ENCODE data around the gene OXSR1. TPM values are rescaled to one million over a fixed set of nuclear protein-coding genes. Genes with fewer than 3 reads are reported as not detected.

Gene OXSR1
- total RNA-seq, 4 donors from 2014 or later: 28.8 to 48.2 (median 37.6) TPM

DNA sequence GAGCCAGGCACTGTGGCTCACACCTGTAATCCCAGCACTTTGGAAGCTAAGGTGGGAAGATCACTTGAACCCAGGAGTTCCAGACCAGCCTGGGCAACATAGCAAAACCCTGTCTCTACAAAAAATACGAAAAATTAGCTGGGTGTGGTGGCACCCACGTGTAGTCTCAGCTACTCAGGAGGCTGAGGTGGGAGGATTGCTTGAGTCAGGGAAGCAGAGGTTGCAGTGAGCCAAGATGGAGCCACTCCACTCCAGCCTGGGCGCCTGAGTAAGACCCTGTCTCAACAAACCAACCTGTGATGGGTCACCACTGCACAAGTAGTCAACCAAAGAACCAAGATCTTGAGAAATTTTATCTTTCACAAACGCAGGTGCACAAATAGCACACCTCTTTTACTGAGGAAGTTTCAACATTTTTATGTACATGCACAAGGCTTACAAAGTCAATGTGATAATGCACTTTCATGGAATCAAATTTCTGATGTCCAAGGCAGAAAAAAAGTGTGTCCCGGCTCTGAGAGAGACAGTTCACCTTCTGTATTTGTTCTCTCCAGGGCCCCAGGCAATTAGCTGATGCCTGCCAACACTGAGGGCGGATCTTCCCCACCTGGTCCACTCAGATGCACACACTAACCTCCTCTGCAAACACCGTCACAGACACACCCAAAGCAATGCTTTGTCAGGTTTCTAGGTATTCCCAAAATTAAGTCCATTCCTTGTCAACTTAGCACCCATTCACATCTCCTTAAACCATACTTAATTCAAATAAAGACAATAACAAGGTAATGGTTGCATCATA is 40.8 kb upstream of the OXSR1 start:
- 52 to 59% methylated on average over 6 to 7 of the region's 7 CpGs for WGBS, 2 donors
- Histone ChIP-seq H3K9me3 (no peaks in the 10 kb centered on the region), H3K27ac (no peak overlapping the region), H3K4me1 (peaks cover 0 to 5% (median 0%) of the 10 kb centered on the region in 3 donors), H3K4me3 (no peak overlapping the region), H3K27me3 (no peaks in the 10 kb centered on the region), H3K36me3 (peaks cover 46 to 100% (median 67%) of the 10 kb centered on the region in 3 donors)
- intact Hi-C loops (cut with DNase I): no loop called here
- TF ChIP-seq POLR2A (IDR thresholded peaks at IDR 0.05): no peak
- TF ChIP-seq, protein P1, sequence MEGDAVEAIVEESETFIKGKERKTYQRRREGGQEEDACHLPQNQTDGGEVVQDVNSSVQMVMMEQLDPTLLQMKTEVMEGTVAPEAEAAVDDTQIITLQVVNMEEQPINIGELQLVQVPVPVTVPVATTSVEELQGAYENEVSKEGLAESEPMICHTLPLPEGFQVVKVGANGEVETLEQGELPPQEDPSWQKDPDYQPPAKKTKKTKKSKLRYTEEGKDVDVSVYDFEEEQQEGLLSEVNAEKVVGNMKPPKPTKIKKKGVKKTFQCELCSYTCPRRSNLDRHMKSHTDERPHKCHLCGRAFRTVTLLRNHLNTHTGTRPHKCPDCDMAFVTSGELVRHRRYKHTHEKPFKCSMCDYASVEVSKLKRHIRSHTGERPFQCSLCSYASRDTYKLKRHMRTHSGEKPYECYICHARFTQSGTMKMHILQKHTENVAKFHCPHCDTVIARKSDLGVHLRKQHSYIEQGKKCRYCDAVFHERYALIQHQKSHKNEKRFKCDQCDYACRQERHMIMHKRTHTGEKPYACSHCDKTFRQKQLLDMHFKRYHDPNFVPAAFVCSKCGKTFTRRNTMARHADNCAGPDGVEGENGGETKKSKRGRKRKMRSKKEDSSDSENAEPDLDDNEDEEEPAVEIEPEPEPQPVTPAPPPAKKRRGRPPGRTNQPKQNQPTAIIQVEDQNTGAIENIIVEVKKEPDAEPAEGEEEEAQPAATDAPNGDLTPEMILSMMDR (IDR thresholded peaks at IDR 0.05): no peak
- no peak for DNase-seq

GRCh38 chr3:38125305-38126120 is 39.8 kb upstream of the OXSR1 start:
- Histone ChIP-seq H3K4me3 (no peak overlapping the region), H3K4me1 (peaks cover 0 to 5% (median 0%) of the 10 kb centered on the region in 3 donors), H3K36me3 (peaks cover 45 to 100% (median 68%) of the 10 kb centered on the region in 3 donors), H3K27me3 (no peaks in the 10 kb centered on the region), H3K27ac (no peak overlapping the region), H3K9me3 (no peaks in the 10 kb centered on the region)
- no peak for DNase-seq
- WGBS, 2 donors: 88% methylated on average over 4 to 9 of the region's 11 CpGs
- intact Hi-C loops (cut with DNase I): no loop called here
- TF ChIP-seq, protein P1 (IDR thresholded peaks at IDR 0.05): no peak
- TF ChIP-seq POLR2A (IDR thresholded peaks at IDR 0.05): no peak

DNA sequence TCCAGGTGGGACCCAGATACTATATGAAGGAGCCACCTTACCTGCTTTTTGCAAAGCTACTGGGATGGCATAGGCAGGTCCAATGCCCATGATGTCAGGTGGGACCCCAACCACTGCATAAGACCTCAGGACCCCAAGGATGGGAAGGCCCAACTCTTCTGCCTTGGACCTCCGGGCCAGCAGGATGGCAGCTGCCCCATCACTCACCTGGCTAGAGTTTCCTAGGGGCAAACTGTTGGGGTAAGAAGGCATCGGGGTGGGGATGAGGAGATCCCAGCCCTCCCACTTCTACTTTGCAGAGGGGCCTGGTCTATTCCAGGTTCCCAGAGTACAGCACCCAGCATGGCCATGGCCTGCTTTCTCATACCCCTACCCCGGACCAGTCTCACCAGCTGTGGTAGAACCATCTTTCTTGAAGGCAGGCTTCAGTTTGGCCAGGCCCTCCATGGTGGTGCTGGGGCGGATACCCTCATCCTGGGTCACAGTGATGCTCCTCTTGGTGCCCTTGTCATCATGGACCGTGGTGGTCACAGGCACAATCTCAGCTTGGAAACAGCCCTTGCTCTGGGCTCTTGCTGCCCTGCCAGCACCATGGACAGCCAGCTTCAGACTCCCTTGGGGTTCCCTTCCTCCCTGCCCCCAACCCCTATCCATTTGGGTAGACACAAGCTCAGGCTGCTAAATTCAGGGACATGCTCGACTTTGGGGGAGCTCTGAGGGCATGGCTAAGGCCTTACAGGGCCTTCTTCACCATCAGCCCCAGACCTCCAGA is 39.0 kb upstream of the OXSR1 start:
- Histone ChIP-seq H3K27ac (no peak overlapping the region), H3K27me3 (no peaks in the 10 kb centered on the region), H3K9me3 (no peaks in the 10 kb centered on the region), H3K4me3 (no peak overlapping the region), H3K4me1 (peaks cover 0 to 5% (median 0%) of the 10 kb centered on the region in 3 donors), H3K36me3 (peaks cover 41 to 100% (median 62%) of the 10 kb centered on the region in 3 donors)
- TF ChIP-seq, protein P1 (IDR thresholded peaks at IDR 0.05): no peak
- TF ChIP-seq POLR2A (IDR thresholded peaks at IDR 0.05): no peak
- WGBS, 2 donors: 93% methylated on average over 3 to 4 of the region's 6 CpGs
- intact Hi-C loops (cut with DNase I): no loop called here
- no peak for DNase-seq

DNA sequence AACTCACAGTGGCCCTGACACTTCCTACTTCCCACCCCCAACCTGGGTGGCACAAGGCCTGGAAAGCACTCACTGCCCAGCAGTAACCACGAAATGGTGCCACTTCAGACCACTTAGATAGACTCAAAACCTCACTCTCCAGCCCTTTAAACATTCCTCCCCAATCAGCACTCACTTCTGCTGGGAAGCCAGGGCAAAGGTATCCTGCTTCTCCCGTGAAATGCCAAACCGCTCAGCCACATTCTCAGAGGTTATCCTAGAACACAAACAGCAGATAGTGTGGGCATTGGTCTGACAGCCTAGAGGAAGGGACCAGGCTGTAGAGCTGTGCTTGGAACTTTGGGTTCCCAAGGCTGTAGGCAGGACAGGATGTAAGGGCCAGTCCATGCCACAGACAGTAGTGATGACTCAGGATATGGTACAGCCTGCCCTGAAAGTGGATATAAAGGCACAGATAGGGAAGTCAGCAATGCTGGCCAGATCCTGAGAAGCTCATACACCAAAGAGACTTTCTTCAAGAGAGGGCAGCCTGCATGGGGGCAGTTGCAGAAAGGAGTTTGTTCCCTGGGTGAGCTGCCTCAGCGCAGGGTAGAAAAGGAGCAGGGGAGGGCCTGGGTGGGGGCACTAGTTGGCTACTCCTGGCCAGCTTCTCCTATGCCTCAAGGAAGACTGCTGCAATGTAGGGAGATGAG is 37.6 kb upstream of the OXSR1 start:
- H3K4me1 ChIP-seq: peaks cover 0 to 8% (median 0%) of the 10 kb centered on the region in 3 donors
- H3K9me3 ChIP-seq: no peaks in the 10 kb centered on the region
- peaks cover 34 to 100% (median 57%) of the 10 kb centered on the region in 3 donors for H3K36me3 ChIP-seq
- no peak overlapping the region for H3K27ac ChIP-seq
- no peaks in the 10 kb centered on the region for H3K27me3 ChIP-seq
- no peak for DNase-seq
- no peak overlapping the region for H3K4me3 ChIP-seq
- no peak for TF ChIP-seq POLR2A (IDR thresholded peaks at IDR 0.05)
- TF ChIP-seq, protein P1 (IDR thresholded peaks at IDR 0.05): no peak
- intact Hi-C loops (cut with DNase I): no loop called here
- whole genome bisulfite sequencing, 2 donors: 80 to 97% methylated on average over 3 to 4 of the region's 4 CpGs

Measured in esophagus squamous epithelium (tissue), 5 donors.